GM10248 (cell line): Measurements from ENCODE around the gene MED12.

Source experiments
- CTCF ChIA-PET: fragments of 300-600 bp; sonication (Branson Sonifier 250); formaldehyde crosslinking; extraction: SDS; loops from one replicate; lab custom pipeline; 2021; ENCODE audit warnings: antibody characterized with exemption; lab: Yijun Ruan, JAX
- POLR2A ChIA-PET: fragments of 350-650 bp; sonication (Branson Sonifier 250); formaldehyde crosslinking; extraction: SDS; loops from one replicate; lab custom pipeline; 2020; ENCODE audit warnings: antibody characterized with exemption; lab: Yijun Ruan, JAX
- DNase-seq: peaks from one replicate; pipeline ENCODE4 v3.0.0; 2012; ENCODE audit errors: extremely low spot score
- CTCF ChIP-seq: IDR thresholded peaks from 2 replicates; pipeline ENCODE4 v1.5.1; 2012; ENCODE audit warnings: mild to moderate bottlenecking, low read depth; ENCODE audit errors: extremely low read depth, missing control alignments, control extremely low read depth

Gene MED12

GRCh38 chrX:71098951-71099506, 19.4 kb upstream of the MED12 start:
- DNase-seq = no peak
- POLR2A ChIA-PET = interaction anchor here (2.5 kb wide), 1 partner anchor 19 kb away, joined by 8 read pairs; the partner anchor contains the start of gene MED12
- CTCF ChIA-PET = interaction anchor here (0.9 to 3.3 kb wide), 7 partner anchors 9 to 81 kb away, joined by 3 to 16 read pairs (median 4); partner anchors contain the start of genes IL2RG and MED12
- no peak for TF ChIP-seq CTCF

GRCh38 chrX:71099736-71100135, 18.7 kb upstream of the MED12 start:
- CTCF ChIA-PET = interaction anchor here (0.9 to 3.3 kb wide), 7 partner anchors 9 to 80 kb away, joined by 3 to 16 read pairs (median 4); partner anchors contain the start of genes IL2RG and MED12
- DNase-seq = no peak
- POLR2A ChIA-PET = interaction anchor here (1.6 to 2.5 kb wide), 2 partner anchors 12 to 19 kb away, joined by 7 to 8 read pairs; partner anchors contain the start of genes IL2RG and MED12
- TF ChIP-seq CTCF = no peak

- DNase-seq = no peak
- CTCF ChIA-PET = interaction anchor here (0.8 to 3.3 kb wide), 6 partner anchors 9 to 81 kb away, joined by 3 to 16 read pairs (median 6); partner anchors contain the start of gene IL2RG
- no peak for TF ChIP-seq CTCF
- POLR2A ChIA-PET = interaction anchor here (1.6 to 2.5 kb wide), 3 partner anchors 11 to 18 kb away, joined by 7 to 12 read pairs (median 8); partner anchors contain the start of genes IL2RG and MED12
Observed at GRCh38 chrX:71100581-71101505, 17.6 kb upstream of the MED12 start.

- no peak for TF ChIP-seq CTCF
- POLR2A ChIA-PET = interaction anchor here (2.2 kb wide), 1 partner anchor 9 kb away, joined by 12 read pairs; the partner anchor contains the start of gene IL2RG
- no peak for DNase-seq
- CTCF ChIA-PET = interaction anchor here (1.2 to 1.8 kb wide), 3 partner anchors 11 to 77 kb away, joined by 4 to 8 read pairs (median 4); no protein-coding TSS in a partner anchor
Observed at GRCh38 chrX:71102292-71102691, 16.1 kb upstream of the MED12 start.

GRCh38 chrX:71103110-71103983, 15.0 kb upstream of the MED12 start:
- ChIA-PET POLR2A (interaction anchor here (2.2 kb wide), 1 partner anchor 8 kb away, joined by 12 read pairs; the partner anchor contains the start of gene IL2RG), CTCF (interaction anchor here (3.4 kb wide), 1 partner anchor 15 kb away, joined by 9 read pairs; the partner anchor contains the start of gene MED12)
- DNase-seq = peak; percentile 54

More at GRCh38 chrX:71103110-71103983, 15.0 kb upstream of the MED12 start:
- TF ChIP-seq CTCF = no peak
